Measurements from ENCODE around the gene HES6. TPM values are rescaled to one million over a fixed set of nuclear protein-coding genes. Genes with fewer than 3 reads are reported as not detected.
A peak's percentile ranks its signal among the peaks of the same experiment; 100 is the strongest.

HES6 gene
- total and polyA plus RNA-seq, 2 experiments from 2014 or later = 38.8 to 76.3 TPM

DNA sequence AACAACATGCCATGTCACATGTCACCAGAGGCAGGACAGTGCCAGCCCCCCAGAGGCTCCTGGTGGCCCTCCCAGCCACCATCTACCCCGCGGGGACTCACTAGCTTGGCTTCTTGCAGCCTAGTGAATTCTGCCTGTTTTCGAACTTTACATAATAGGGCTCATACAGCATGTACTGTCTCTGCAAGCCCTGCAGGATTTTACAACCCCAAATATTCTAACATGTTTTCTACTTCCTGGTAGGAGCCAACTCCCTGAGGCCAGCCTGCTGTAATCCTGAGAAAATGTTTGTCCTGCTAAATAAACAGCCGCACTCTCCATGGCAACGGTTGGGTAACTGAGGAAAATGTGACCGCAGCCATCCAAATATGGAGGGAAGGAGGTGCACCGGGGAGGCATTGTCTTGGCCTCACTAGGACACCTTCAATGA, 45.8 kb upstream of the HES6 start:
- H3K4me2 ChIP-seq = no peak overlapping the region
- no peak overlapping the region for H3K4me3 ChIP-seq
- Mint-ChIP-seq H3K27me3 (ENCODE audit: insufficient read depth, low read depth, poor library complexity) (peaks cover 20% of the 10 kb centered on the region), H3K27ac (no peak overlapping the region), H3K9me3 (no peaks in the 10 kb centered on the region), H3K36me3 (ENCODE audit: low read depth) (no peaks in the 10 kb centered on the region; the same call in 2 of the 3 replicates), H3K4me1 (peaks cover 42% of the 10 kb centered on the region), H3K4me3 (0 out of 3 replicates have a peak overlapping the region, but pooled peaks have one; percentile 17)
- H3F3A ChIP-seq (replicated peaks; ENCODE audit: low read depth) = peaks cover 4% of the 10 kb centered on the region; the same call in 1 of the 2 replicates
- H3K27me3 ChIP-seq (ENCODE audit: insufficient read depth) = peaks cover 6% of the 10 kb centered on the region; the same call in 1 of the 2 replicates
- no peak for ATAC-seq
- H3K27ac ChIP-seq (ENCODE audit: low read depth) = no peak overlapping the region
- H4K20me1 ChIP-seq (replicated peaks; ENCODE audit: insufficient read depth) = peaks cover 15% of the 10 kb centered on the region
- peaks cover 26% of the 10 kb centered on the region for H3K4me1 ChIP-seq (ENCODE audit: insufficient read depth)
- H3K36me3 ChIP-seq (ENCODE audit: insufficient read depth) = no peaks in the 10 kb centered on the region
- H3K79me2 ChIP-seq (replicated peaks; ENCODE audit: insufficient read depth) = peaks cover 16% of the 10 kb centered on the region
- no peak overlapping the region for H2AFZ ChIP-seq
- TF ChIP-seq, protein P1, sequence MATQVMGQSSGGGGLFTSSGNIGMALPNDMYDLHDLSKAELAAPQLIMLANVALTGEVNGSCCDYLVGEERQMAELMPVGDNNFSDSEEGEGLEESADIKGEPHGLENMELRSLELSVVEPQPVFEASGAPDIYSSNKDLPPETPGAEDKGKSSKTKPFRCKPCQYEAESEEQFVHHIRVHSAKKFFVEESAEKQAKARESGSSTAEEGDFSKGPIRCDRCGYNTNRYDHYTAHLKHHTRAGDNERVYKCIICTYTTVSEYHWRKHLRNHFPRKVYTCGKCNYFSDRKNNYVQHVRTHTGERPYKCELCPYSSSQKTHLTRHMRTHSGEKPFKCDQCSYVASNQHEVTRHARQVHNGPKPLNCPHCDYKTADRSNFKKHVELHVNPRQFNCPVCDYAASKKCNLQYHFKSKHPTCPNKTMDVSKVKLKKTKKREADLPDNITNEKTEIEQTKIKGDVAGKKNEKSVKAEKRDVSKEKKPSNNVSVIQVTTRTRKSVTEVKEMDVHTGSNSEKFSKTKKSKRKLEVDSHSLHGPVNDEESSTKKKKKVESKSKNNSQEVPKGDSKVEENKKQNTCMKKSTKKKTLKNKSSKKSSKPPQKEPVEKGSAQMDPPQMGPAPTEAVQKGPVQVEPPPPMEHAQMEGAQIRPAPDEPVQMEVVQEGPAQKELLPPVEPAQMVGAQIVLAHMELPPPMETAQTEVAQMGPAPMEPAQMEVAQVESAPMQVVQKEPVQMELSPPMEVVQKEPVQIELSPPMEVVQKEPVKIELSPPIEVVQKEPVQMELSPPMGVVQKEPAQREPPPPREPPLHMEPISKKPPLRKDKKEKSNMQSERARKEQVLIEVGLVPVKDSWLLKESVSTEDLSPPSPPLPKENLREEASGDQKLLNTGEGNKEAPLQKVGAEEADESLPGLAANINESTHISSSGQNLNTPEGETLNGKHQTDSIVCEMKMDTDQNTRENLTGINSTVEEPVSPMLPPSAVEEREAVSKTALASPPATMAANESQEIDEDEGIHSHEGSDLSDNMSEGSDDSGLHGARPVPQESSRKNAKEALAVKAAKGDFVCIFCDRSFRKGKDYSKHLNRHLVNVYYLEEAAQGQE (IDR thresholded peaks at IDR 0.05; ENCODE audit: unreplicated experiment) = no peak
- TF ChIP-seq, protein P2, sequence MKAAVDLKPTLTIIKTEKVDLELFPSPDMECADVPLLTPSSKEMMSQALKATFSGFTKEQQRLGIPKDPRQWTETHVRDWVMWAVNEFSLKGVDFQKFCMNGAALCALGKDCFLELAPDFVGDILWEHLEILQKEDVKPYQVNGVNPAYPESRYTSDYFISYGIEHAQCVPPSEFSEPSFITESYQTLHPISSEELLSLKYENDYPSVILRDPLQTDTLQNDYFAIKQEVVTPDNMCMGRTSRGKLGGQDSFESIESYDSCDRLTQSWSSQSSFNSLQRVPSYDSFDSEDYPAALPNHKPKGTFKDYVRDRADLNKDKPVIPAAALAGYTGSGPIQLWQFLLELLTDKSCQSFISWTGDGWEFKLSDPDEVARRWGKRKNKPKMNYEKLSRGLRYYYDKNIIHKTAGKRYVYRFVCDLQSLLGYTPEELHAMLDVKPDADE (IDR thresholded peaks at IDR 0.05) = no peak
- TF ChIP-seq CREB1 (CRISPR knock-in tag; IDR thresholded peaks at IDR 0.05; ENCODE audit: low read depth) (no peak), EZH2phosphoT487 (IDR thresholded peaks at IDR 0.05; ENCODE audit: unreplicated experiment) (no peak)
- no peaks in the 10 kb centered on the region for H3K9me2 ChIP-seq (ENCODE audit: insufficient read depth)
- DNase-seq (ENCODE audit: low spot score) = peak; percentile 54

DNA sequence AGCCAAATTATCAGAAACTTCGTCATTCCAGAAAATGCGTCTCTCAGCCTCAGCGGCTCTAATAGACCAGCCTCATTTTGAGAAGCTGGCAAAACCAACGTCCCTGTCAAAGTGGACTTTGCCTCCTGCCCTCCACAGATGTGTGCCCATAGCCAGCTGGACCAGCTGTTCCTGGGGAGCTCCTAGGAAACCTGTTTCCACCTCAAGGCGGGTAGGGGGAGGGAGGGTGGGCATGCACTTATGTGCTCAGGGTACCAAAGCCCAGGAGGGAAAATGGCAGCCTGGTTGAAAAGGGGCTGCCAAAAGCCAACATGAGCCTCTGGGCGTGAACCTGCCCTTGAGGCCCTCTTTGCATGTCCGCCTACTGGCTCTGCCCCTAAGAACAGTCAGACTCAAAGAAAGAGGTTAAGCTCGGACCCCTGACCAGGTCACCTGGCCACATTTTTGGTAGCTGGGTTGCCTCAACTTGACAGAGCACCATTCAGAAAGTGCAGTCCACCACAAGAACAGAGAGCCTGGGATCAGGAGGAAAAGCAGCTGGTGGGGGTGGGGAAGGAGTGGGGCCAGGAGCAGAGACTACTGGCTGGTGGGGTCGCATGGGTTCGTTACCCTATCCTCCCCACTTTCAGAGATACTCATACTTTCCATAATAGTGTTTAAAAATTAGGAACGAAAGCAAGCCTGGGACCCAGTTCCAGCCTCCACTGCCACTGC, 45.1 kb upstream of the HES6 start:
- Histone ChIP-seq H4K20me1 (replicated peaks; ENCODE audit: insufficient read depth) (peaks cover 15% of the 10 kb centered on the region), H3K36me3 (ENCODE audit: insufficient read depth) (no peaks in the 10 kb centered on the region), H2AFZ (no peak overlapping the region), H3K79me2 (replicated peaks; ENCODE audit: insufficient read depth) (peaks cover 16% of the 10 kb centered on the region), H3F3A (replicated peaks; ENCODE audit: low read depth) (peaks cover 4% of the 10 kb centered on the region; the same call in 1 of the 2 replicates), H3K4me1 (ENCODE audit: insufficient read depth) (peaks cover 19% of the 10 kb centered on the region), H3K4me3 (no peak overlapping the region), H3K27me3 (ENCODE audit: insufficient read depth) (peaks cover 6% of the 10 kb centered on the region; the same call in 1 of the 2 replicates), H3K27ac (ENCODE audit: low read depth) (no peak overlapping the region), H3K9me2 (ENCODE audit: insufficient read depth) (no peaks in the 10 kb centered on the region), H3K4me2 (no peak overlapping the region)
- Mint-ChIP-seq H3K36me3 (ENCODE audit: low read depth) (no peaks in the 10 kb centered on the region), H3K9me3 (no peaks in the 10 kb centered on the region), H3K27ac (no peak overlapping the region), H3K4me3 (no peak overlapping the region), H3K4me1 (peaks cover 35% of the 10 kb centered on the region), H3K27me3 (ENCODE audit: insufficient read depth, low read depth, poor library complexity) (peaks cover 16% of the 10 kb centered on the region)
- ATAC-seq (no peak), DNase-seq (ENCODE audit: low spot score) (no peak)
- TF ChIP-seq ZNF331 (CRISPR knock-in tag; IDR thresholded peaks at IDR 0.05; ENCODE audit: low read depth) (no peak), JUNB (IDR thresholded peaks at IDR 0.05; ENCODE audit: unreplicated experiment) (no peak), EZH2 (IDR thresholded peaks at IDR 0.05; ENCODE audit: low read depth, unreplicated experiment) (no peak), POLR2AphosphoS5 (IDR thresholded peaks at IDR 0.05; ENCODE audit: low read depth) (no peak), STAT1 (IDR thresholded peaks at IDR 0.05; ENCODE audit: unreplicated experiment) (no peak), NANOG (IDR thresholded peaks at IDR 0.05; ENCODE audit: borderline replicate concordance) (no peak)
- TF ChIP-seq, protein P3, sequence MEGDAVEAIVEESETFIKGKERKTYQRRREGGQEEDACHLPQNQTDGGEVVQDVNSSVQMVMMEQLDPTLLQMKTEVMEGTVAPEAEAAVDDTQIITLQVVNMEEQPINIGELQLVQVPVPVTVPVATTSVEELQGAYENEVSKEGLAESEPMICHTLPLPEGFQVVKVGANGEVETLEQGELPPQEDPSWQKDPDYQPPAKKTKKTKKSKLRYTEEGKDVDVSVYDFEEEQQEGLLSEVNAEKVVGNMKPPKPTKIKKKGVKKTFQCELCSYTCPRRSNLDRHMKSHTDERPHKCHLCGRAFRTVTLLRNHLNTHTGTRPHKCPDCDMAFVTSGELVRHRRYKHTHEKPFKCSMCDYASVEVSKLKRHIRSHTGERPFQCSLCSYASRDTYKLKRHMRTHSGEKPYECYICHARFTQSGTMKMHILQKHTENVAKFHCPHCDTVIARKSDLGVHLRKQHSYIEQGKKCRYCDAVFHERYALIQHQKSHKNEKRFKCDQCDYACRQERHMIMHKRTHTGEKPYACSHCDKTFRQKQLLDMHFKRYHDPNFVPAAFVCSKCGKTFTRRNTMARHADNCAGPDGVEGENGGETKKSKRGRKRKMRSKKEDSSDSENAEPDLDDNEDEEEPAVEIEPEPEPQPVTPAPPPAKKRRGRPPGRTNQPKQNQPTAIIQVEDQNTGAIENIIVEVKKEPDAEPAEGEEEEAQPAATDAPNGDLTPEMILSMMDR (conservative IDR thresholded peaks at IDR 0.05; ENCODE audit: low read depth in 2 of 2) = no peak

Data from GM23338 (cell line).